ENCODE results near the gene PIMREG. TPM values are rescaled to one million over a fixed set of nuclear protein-coding genes. Genes with fewer than 3 reads are reported as not detected.

PIMREG gene, protein sequence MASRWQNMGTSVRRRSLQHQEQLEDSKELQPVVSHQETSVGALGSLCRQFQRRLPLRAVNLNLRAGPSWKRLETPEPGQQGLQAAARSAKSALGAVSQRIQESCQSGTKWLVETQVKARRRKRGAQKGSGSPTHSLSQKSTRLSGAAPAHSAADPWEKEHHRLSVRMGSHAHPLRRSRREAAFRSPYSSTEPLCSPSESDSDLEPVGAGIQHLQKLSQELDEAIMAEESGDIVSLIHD
- total RNA-seq = 67.5 and 81.5 TPM in 2 replicates

DNA sequence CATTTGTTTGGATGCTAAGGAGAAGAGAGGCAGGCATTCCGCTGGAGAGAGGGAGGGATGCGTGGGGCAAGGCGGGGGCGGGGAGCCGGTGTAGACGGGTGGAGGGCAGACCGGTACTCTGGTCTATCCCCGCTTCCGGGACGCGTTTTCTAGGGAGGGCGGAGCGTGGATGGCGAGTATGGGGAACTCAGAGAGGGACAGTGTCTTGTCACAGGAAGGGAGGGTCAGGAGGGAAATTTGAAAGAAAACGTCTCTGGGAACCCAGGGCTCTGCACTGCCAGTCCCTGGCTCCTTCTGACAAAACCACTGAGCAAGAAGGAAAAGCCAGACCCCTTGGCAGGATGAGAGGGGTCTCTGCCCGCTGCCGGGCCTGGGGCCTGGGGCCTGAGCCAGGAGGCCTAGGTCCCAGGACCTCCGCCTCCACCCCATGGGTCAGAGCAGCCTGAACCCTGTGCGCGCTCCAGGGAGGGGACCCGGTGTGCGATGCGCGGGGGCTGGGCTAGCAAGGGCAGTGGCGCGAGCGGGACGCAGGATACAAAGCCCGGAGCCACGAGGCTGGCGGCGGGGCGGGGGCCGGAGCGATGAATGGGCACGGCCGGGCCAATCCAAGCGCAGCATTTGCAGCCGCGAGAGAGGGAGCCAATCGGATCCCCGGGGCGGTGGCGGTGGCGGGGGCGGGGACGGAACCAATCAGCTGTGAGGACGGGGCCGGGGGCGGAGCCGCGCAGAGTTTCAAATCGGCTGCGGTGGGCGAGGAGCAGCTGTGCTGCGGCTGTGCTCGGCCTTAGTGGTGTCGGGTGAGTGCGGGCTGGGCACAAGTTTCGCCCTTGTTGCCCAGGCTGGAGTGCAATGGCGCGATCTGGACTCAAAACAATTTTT, at the start of gene PIMREG:
TSS of gene PIMREG (plus strand) at position 764 of the 879 bp plus-strand sequence. CDS start 656 bp downstream, outside the sequence.

DNA sequence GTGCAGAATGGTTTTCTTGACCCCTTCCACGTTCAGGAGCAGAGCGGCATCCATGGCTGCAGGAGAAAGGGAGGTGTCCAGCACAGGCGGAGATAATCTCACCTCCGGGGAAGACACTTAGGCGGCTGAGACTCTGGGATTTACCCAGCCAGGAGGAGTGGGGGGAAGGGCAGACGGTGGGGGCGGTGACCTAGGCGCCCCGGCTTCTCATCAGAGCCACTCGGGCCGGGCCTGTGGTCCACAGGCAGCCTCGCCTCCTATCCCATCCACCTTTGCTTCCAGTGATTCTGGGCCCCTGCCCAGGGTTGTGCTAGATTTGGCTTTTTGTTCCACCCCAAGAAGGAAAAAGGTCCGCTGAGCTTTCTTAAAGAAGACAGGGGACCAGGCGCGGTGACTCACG, 9.2 kb upstream of the PIMREG start, which contains the start of gene AIPL1:
TSS of gene AIPL1 (minus strand) at position 71 of the 400 bp plus-strand sequence. CDS start at position 54, 17 bp downstream.

Other genes starting within 250 kb of the PIMREG start
- gene AIPL1, start 9.3 kb upstream of the PIMREG start, total RNA-seq = not detected in 2 replicates
- gene PITPNM3, start 112.1 kb downstream of the PIMREG start, total RNA-seq = 0.59 and 0.67 TPM in 2 replicates
- gene KIAA0753, start 196.3 kb downstream of the PIMREG start, total RNA-seq = 8.4 and 8.8 TPM in 2 replicates
- 204 and 314 TPM in 2 replicates for gene TXNDC17, start 196.6 kb downstream of the PIMREG start, total RNA-seq
- 8.6 and 14.1 TPM in 2 replicates for gene MED31, start 207.2 kb downstream of the PIMREG start, total RNA-seq
- 1.2 and 1.3 TPM in 2 replicates for gene C17orf100, start 207.3 kb downstream of the PIMREG start, total RNA-seq